Neuron (in vitro differentiated cells): Measurements from ENCODE around the gene UBE2V1.
"Not testable (repeated sequence)": the region's sequence is repeated elsewhere in the genome, so short reads cannot be mapped to it uniquely, and the experiment has no call there.

Experiments
- H2AFZ ChIP-seq: one replicate; pipeline ENCODE4 v1.6.1; 2013; ENCODE audit warnings: low read depth, mild to moderate bottlenecking, inconsistent platforms, low read length, moderate library complexity
- H3K27me3 ChIP-seq: one replicate; pipeline ENCODE4 v1.6.1; 2013; ENCODE audit warnings: low read length; ENCODE audit not compliant: insufficient read depth
- H3K36me3 ChIP-seq: one replicate; pipeline ENCODE4 v1.6.1; 2013; ENCODE audit warnings: low read length; ENCODE audit not compliant: insufficient read depth
- H3K4me1 ChIP-seq: one replicate; pipeline ENCODE4 v1.6.1; 2013; ENCODE audit warnings: low read length; ENCODE audit not compliant: insufficient read depth
- H3K4me3 ChIP-seq: 2 replicates; pipeline ENCODE4 v1.5.1; 2013; ENCODE audit warnings: mild to moderate bottlenecking, low read length, moderate library complexity
- H3K9me3 ChIP-seq: one replicate; pipeline ENCODE4 v1.6.1; 2013; ENCODE audit warnings: low read length

The UBE2V1 gene

DNA sequence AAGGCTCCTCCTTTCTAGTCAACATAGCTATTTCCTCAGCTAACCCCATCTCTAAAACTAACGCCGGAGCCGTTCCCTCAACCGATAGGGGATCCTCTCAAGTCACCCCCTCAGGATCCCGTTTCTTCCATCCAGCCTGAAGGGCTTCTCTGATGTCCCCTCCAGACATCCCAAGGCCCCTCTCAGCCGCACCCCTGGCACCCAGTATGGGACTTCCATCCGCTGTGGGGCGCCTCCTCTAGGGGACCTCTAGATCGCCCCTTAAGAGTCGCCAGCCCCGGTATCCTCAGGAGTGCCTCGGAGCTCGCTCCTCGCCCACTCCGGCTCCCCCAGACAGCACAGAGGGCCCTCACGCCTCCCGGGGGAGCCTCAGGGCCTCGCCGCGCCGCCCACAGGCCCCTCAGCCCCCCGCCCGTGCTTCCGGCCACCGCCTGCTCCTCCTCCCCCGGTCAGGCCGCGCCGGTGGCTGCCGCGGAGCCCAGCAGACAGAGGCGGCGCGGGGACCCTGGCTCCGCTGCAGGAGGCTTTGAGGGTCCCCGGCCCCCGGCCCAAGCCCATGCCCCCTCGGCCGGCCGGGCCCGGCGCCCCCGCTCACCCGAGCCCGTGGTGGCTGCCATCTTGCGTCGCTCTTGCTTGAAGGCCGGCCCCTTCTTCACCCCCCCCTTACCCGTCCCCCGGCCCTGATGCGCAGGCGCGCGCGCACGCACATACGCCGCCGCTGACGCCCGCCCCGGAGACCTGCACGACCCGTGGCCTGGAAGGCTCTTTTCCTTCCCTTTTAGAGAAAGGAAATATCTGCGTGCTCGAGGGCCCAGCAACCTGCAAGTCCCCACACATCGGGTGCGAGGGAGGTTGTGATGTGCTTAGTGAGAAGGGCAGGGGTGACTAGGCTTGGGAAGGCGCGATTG is at the start of gene UBE2V1:
UBE2V1 (minus strand) TSS at position 639 of the 908 bp plus-strand sequence; CDS start at position 617, 22 bp downstream.
- H3K36me3 ChIP-seq = peaks cover 4% of the 10 kb centered on the region
- H3K4me1 ChIP-seq = peaks cover 49% of the 10 kb centered on the region
- H3K27me3 ChIP-seq = no peaks in the 10 kb centered on the region
- H3K4me3 ChIP-seq = peak within 1 kb of the TSS; percentile 75
- no peaks in the 10 kb centered on the region for H3K9me3 ChIP-seq
- peak within 1 kb of the TSS; percentile 60 for H2AFZ ChIP-seq

DNA sequence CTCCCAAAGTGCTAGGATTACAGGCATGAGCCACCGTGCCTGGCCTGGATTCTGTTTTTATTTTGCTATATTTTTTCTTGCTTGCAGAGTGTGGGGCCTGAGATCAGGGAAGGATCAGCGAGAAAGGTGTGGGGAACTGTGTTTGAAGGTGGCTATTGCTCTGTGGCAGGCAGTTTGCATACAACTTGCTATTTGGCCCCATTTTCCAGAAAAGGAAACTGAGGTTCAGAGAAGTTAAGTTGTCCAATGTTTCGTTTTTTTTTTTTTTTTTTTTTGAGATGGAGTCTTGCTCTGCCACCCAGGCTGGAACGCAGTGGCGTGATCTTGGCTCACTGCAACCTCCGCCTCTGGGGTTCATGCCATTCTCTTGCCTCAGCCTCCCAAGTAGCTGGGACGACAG is 48.5 kb upstream of the UBE2V1 start:
- not testable (repeated sequence) for H3K27me3 ChIP-seq, H2AFZ ChIP-seq, H3K9me3 ChIP-seq, H3K4me3 ChIP-seq, H3K36me3 ChIP-seq
- H3K4me1 ChIP-seq = peaks cover 13% of the 10 kb centered on the region

DNA sequence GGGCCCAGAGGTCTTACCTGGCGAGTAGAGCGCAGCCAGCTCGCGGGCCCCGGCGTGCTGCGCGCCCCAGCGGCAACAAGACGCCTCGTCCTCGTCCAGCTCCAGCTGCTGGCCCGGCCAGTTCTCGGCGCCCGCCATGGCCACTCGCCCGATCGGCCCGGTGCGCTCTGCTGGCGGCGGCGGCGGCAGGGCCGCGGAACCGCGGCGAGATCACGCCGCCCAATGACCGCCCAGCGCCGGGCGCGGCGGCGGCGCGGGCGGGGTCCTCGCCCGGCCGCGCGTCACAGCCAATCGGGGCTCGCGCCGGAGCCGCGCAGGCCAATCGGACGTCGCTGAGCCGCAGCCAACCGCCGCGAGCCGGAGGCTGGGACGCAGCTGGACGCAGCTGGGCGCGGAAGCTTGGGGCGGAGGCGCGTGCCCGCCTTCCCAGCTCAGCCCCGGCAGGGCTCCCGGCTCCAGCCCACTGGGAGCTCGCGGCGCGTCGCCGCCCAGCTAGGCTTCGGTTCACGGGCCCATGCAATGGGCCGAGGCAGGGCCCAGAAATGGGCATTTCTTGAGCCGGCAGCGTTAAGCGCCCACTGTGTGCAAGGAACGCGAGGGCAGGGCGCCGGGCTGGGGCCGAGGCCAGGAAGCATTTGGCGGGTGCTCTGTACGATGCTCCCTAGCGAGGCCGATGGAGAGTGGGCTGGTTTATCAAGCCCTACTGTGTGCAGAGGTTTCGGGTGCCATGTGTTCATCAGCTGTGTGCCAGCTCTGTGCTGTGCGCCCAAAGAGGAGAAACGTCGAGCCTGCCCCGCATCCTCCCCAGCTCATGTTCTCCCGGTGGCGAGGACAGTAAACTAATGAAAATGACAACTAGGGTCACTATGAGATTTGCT is 40.8 kb upstream of the UBE2V1 start, which contains the start of gene PEDS1:
PEDS1 (minus strand) TSS at position 224 of the 878 bp plus-strand sequence; CDS start at position 138, 86 bp downstream.
- Histone ChIP-seq H3K27me3 (no peaks in the 10 kb centered on the region), H3K4me1 (peaks cover 20% of the 10 kb centered on the region), H2AFZ (peak within 1 kb of the TSS; percentile 41), H3K4me3 (peak within 1 kb of the TSS; percentile 71), H3K36me3 (peaks cover 8% of the 10 kb centered on the region), H3K9me3 (no peaks in the 10 kb centered on the region)

DNA sequence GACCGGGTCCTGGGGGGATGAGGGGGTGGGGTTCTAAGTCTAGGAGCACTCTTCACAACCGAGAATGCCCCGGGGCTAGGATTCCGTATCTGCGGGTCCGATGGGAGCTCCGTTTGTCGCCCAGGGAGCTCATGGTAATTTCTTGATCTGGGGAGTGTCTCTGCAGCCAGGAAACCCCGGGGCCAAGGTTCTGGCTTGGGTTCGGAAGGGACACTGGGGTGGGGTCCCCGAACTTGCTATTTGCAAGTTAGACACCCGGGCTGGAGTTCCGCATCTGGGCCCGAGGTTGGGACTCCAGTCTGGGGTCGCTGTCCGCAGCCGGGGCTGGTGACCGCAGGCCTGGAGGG is 40.2 kb upstream of the UBE2V1 start:
- H3K4me1 ChIP-seq = peaks cover 20% of the 10 kb centered on the region
- H3K36me3 ChIP-seq = peaks cover 13% of the 10 kb centered on the region
- peak overlapping the region; percentile 41 for H2AFZ ChIP-seq
- H3K9me3 ChIP-seq = no peaks in the 10 kb centered on the region
- H3K4me3 ChIP-seq = peak overlapping the region; percentile 71
- H3K27me3 ChIP-seq = no peaks in the 10 kb centered on the region

DNA sequence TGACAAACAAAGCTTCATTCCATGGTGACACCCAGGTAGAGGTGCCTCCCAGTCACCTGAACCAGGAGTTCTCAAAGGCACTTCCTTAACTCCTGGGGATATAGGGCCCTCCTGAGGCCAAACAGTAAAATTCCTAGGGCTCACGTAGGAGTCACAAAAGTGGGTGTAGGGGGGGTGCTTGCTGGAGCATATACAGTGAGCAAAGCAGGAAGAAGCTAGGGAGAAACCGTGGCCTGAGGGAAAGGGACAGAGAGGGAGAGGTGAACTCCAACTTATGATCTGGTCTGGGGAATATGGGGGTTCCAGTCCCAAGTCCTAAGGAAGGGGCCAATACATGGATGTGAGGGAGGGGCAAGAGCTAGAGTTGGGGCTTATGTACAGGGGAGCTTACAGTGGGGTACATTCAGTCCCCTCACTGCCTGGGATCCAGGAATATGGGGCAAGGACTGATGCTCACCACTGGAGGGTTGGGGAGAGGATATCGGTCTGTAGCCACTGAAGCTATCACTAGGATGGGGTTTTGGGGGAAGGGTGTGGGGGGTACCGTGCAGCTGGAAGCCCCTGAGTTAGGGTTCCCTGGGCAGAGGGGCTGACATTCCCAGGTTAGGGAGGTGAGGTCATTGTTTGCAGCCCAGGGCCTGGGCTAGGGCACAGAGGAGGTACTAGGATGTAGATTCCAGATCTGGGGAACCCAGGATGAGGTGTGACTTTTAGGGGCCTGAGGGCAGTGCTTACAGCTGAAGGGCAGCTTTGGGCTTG is 39.6 kb upstream of the UBE2V1 start:
- no peak overlapping the region for H2AFZ ChIP-seq
- H3K36me3 ChIP-seq = peaks cover 16% of the 10 kb centered on the region
- peaks cover 20% of the 10 kb centered on the region for H3K4me1 ChIP-seq
- H3K27me3 ChIP-seq = no peaks in the 10 kb centered on the region
- H3K4me3 ChIP-seq = peak overlapping the region; percentile 71
- no peaks in the 10 kb centered on the region for H3K9me3 ChIP-seq

DNA sequence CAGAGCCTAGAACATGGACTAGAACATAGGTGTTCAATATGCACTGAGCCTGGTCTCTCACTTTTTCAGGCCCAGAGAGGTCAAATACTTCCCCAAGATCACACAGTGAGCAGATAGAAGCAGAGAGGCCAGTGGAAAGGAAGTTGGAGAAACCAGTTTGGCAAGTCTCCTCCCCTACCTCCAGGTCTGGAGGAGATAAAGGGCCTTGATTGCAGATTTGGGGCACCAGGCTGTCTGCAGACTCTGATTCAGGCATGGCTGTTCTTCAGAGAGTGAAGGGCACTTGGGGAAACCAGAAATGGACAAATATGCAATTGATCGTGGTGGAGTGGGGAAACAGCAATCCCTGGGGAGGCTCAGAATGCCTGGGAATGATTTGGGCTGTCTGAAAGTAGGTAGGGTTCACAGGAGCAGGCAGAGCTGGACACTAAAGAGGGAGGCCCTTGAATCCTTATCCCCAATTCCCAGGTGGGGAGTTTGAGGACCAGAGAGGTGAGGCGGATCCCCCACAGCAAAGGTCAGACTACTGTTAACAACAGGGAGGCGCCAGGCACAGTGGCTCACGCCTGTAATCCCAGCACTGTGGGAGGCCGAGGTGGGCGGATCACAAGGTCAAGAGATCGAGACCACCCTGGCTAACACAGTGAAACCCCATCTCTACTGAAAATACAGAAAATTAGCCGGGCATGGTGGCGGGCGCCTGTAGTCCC is 38.2 kb upstream of the UBE2V1 start:
- Histone ChIP-seq H2AFZ (no peak overlapping the region), H3K4me1 (peaks cover 20% of the 10 kb centered on the region), H3K36me3 (peaks cover 16% of the 10 kb centered on the region), H3K9me3 (no peaks in the 10 kb centered on the region), H3K27me3 (no peaks in the 10 kb centered on the region), H3K4me3 (no peak overlapping the region)

DNA sequence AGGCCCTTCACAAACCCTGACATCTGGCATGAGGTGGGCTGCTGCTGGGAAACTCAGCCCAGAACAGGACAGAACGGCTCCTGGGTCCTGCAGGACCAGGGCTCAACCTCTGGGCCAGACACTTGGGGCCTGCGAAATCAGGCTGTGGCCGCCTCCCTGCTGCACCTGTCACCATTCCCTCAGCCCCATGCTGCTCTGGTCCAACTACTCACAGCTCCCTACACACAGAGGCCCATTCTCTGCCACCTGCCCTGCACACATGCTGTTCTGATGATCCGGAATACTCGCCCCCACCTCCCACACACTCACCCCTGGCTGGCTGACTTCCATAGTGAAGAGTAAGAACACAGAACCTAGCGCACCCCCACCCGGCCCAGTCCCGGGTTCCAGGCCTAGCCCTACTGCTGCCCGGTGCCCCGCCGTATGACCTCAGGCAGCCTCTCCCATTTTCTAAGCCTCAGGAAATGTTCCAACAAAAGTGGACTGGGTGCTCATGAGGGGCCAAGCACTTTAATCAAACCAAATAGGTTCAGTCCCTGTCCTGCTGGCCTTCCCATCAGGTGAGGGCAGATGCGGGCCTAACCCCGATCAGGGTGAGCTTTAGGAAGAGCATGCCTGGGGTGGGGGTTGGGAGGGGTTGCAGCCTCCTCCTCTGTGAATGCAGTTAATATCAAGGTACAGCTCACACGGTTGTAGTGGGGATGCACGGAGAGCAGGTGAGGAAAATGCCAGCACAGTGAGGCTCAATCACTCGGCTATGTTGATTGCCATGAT is 36.7 kb upstream of the UBE2V1 start:
- Histone ChIP-seq H2AFZ (no peak overlapping the region), H3K9me3 (no peaks in the 10 kb centered on the region), H3K4me1 (peaks cover 20% of the 10 kb centered on the region), H3K4me3 (no peak overlapping the region), H3K36me3 (peaks cover 16% of the 10 kb centered on the region), H3K27me3 (no peaks in the 10 kb centered on the region)

DNA sequence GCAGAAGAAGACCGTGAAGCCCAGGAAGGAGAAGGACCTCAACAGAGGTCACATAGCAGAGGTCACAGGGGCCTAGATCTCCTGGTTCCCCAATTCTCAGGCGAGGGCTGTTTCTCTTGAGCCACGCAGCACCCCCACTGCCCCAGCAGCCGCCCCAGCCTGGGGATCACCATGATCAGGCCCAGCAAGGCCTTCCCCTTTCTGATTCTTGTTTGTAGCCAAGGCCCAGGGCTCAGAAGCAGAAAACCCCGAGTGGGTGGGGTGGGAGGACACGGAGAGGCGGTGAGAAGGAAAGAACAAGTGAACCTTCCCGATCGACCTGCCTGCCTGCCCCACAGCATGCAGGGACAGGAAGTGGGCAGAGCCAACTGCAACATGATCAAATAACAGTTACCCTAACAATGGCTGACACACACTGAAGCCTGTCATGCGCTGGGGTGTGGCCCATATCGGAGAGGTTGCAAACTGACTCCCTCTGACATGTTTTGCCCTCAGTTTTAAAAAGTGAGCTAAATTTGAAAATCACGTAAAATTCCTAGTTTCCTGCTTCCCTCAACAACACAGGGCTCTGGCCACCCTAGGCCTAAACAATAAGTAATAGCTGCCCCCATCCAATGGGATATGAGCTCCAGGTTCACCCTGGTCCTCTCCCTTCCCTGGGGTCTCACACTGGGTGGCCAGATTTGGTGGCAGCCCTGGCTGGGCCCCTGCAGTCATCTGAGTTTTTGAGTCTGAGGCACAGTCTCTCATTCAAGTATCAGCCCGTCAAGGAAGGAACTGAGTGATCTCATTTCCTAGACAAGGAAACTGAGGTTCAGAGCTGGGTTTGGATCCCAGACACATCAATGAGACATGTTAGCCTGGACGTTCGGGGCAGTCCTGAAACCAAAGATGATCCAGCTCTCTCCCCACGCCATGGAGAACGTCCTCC is 34.0 kb upstream of the UBE2V1 start:
- H3K36me3 ChIP-seq = peaks cover 28% of the 10 kb centered on the region

DNA sequence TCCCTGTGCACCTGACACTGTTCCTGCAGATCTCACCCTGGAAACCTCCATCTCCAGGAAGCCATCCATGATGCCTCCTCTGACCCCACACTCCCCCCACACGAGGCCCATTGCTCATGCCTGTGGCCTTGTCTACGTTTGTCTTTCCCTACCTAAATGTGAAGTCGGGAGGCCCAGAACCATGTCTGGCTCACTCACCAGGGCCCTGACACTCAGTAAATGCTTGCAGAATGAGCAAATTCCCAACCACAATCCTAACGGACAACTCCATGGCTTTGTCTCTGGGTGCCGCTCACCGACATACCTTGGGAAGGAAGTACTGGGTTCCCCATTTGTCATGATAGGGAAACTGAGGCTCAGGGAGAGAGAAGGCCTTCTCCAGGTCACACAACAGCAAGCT is 33.3 kb upstream of the UBE2V1 start:
- no peaks in the 10 kb centered on the region for H3K9me3 ChIP-seq
- no peaks in the 10 kb centered on the region for H3K4me1 ChIP-seq
- H2AFZ ChIP-seq = no peak overlapping the region
- H3K27me3 ChIP-seq = no peaks in the 10 kb centered on the region
- peaks cover 36% of the 10 kb centered on the region for H3K36me3 ChIP-seq
- H3K4me3 ChIP-seq = no peak overlapping the region

More for the DNA sequence above, 34.0 kb upstream of the UBE2V1 start:
- Histone ChIP-seq H3K4me1 (peaks cover 3% of the 10 kb centered on the region), H3K9me3 (no peaks in the 10 kb centered on the region), H3K27me3 (no peaks in the 10 kb centered on the region), H3K4me3 (no peak overlapping the region), H2AFZ (no peak overlapping the region)

DNA sequence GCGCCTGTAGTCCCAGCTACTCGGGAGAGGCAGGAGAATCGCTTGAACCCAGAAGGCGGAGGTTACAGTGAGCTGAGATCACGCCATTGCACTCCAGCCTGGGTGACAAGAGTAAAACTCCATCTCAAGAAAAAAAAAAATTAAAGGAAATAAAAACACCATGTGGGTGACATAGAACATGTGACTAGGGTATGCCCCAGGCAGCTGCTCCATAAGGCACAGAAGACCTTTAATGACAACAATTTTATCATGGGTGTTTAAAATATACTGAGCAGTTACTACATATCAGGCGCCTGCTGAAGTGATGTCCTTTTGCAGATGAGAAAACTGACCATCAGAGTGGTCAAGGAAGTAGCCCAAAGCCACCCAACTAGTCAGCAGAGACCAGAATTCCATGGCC is 32.6 kb upstream of the UBE2V1 start:
- Histone ChIP-seq H3K4me3 (no peak overlapping the region), H3K36me3 (peaks cover 42% of the 10 kb centered on the region), H3K27me3 (no peaks in the 10 kb centered on the region), H3K4me1 (no peaks in the 10 kb centered on the region), H2AFZ (no peak overlapping the region), H3K9me3 (no peaks in the 10 kb centered on the region)

DNA sequence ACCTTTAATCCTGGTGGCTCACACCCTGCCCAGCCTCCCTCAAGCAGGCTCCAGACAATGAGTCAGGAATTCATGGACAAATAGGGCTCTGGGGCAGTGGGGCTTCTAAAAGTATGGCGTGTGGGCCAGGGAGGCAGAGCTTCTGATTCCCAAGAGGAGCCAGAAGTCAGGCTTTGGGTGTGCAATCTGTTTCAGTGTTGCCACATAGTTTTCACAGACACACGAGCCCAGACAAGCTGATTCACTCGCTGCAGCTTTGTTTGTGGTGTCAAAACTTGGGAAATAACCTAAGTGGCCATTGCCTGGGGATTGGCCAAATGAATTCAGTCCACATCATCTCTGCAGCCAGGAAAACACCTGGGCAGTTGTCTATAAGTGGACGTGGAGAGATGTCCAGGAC is 31.4 kb upstream of the UBE2V1 start:
- H3K4me3 ChIP-seq = no peak overlapping the region
- no peaks in the 10 kb centered on the region for H3K4me1 ChIP-seq

More for the DNA sequence above, 31.4 kb upstream of the UBE2V1 start:
- Histone ChIP-seq H3K36me3 (peaks cover 49% of the 10 kb centered on the region), H3K27me3 (no peaks in the 10 kb centered on the region), H3K9me3 (no peaks in the 10 kb centered on the region), H2AFZ (no peak overlapping the region)
